ENCODE data around the gene MEIS1.

GRCh38 chr2:66553370-66553769 is 118.4 kb downstream of the MEIS1 start:
- TF ChIP-seq POLR2A (IDR thresholded peaks at IDR 0.05) (no peak), CTCF (IDR thresholded peaks at IDR 0.05) (no peak)
